Measurements from ENCODE around the gene DDRGK1. TPM values are rescaled to one million over a fixed set of nuclear protein-coding genes. Genes with fewer than 3 reads are reported as not detected.

The DDRGK1 gene
- total RNA-seq, 4 donors from 2014 or later = 76.7 to 117 (median 89.9) TPM

DNA sequence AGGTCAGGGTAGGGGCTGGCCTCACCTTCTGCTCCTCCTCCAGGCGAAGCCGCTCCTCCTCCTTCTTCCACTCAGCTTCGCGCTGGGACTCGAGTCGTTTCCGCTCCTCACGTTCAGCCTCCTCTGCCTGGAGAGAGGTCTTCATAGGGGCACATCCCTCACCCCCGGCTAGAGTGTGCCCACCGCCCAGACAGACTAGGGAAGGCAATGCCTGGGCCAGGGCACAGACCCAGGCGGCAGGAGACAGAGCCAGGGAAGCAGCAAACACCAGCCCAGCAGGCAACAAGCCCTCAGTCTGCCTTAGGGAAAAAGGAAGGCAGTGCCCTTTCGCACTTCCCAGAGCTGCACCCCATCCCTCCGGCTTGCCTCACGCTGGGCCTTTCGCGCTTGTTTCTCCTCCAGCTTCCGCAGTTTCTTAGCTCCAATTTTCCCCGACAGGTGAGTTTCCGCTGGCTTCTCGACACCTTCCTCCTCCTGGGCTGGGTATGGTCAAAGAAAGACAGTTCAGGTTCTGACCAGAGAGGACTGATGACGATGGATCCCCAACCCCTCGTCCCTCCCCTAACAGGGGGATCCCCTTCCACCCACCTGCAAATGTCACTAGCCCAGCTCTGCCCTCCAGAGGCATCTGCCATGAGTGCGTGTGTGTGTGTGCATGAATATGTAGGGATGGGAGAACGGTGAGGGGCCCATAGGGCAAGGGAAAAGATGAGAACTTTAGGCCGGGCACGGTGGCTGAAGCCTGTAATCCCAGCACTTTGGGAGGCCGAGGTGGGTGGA, 4.3 kb downstream of the DDRGK1 start:
- WGBS, 2 donors = 87 to 93% methylated on average over 27 of the region's 27 CpGs
- no peak for TF ChIP-seq CTCF (IDR thresholded peaks at IDR 0.05)
- TF ChIP-seq EP300 (IDR thresholded peaks at IDR 0.05) = no peak
- no peak for TF ChIP-seq POLR2A (IDR thresholded peaks at IDR 0.05)
- DNase-seq (ENCODE audit: low spot score in 2 of 2) = no peak
- Histone ChIP-seq H3K27ac (no peak overlapping the region), H3K9me3 (no peaks in the 10 kb centered on the region), H3K4me3 (no peak overlapping the region), H3K27me3 (no peaks in the 10 kb centered on the region), H3K36me3 (peaks cover 0 to 76% (median 11%) of the 10 kb centered on the region in 3 donors), H3K4me1 (peaks cover 0 to 14% (median 6%) of the 10 kb centered on the region in 4 donors)

GRCh38 chr20:3199206-3199605, 5.3 kb downstream of the DDRGK1 start:
- no peak for DNase-seq (ENCODE audit: low spot score in 2 of 2)
- no peak overlapping the region for H3K27ac ChIP-seq
- H3K36me3 ChIP-seq = peaks cover 4 to 86% (median 20%) of the 10 kb centered on the region in 3 donors
- H3K4me1 ChIP-seq = peaks cover 0 to 14% (median 6%) of the 10 kb centered on the region in 4 donors
- TF ChIP-seq CTCF (IDR thresholded peaks at IDR 0.05) = no peak
- TF ChIP-seq EP300 (IDR thresholded peaks at IDR 0.05) = no peak
- no peak for TF ChIP-seq POLR2A (IDR thresholded peaks at IDR 0.05)
- H3K27me3 ChIP-seq = no peaks in the 10 kb centered on the region
- no peak overlapping the region for H3K4me3 ChIP-seq
- WGBS, 2 donors = 48% methylated on average over 2 of the region's 2 CpGs
- H3K9me3 ChIP-seq = no peaks in the 10 kb centered on the region

- Histone ChIP-seq H3K36me3 (peaks cover 4 to 97% (median 36%) of the 10 kb centered on the region in 3 donors), H3K27ac (no peak overlapping the region), H3K9me3 (no peaks in the 10 kb centered on the region), H3K4me3 (no peak overlapping the region), H3K4me1 (no peaks in the 10 kb centered on the region), H3K27me3 (no peaks in the 10 kb centered on the region)
- DNase-seq (ENCODE audit: low spot score in 2 of 2) = no peak
- 84% methylated on average over 7 of the region's 7 CpGs for WGBS, 2 donors
- TF ChIP-seq POLR2A (IDR thresholded peaks at IDR 0.05) (no peak), EP300 (IDR thresholded peaks at IDR 0.05) (no peak)
Measured at GRCh38 chr20:3195590-3196237, 8.8 kb downstream of the DDRGK1 start.

- Histone ChIP-seq H3K27me3 (no peaks in the 10 kb centered on the region), H3K36me3 (peaks cover 4 to 97% (median 29%) of the 10 kb centered on the region in 3 donors), H3K9me3 (no peaks in the 10 kb centered on the region), H3K4me3 (no peak overlapping the region), H3K4me1 (no peaks in the 10 kb centered on the region), H3K27ac (no peak overlapping the region)
- TF ChIP-seq EP300 (IDR thresholded peaks at IDR 0.05) = no peak
- TF ChIP-seq POLR2A (IDR thresholded peaks at IDR 0.05) = no peak
- no peak for TF ChIP-seq CTCF (IDR thresholded peaks at IDR 0.05)
- DNase-seq (ENCODE audit: low spot score in 2 of 2) = no peak
- 91 to 97% methylated on average over 9 to 10 of the region's 10 CpGs for WGBS, 2 donors
Measured at GRCh38 chr20:3194617-3195280, 9.7 kb downstream of the DDRGK1 start.

- H3K9me3 ChIP-seq = no peaks in the 10 kb centered on the region
- peaks cover 4 to 97% (median 25%) of the 10 kb centered on the region in 3 donors for H3K36me3 ChIP-seq
- H3K4me3 ChIP-seq = no peak overlapping the region
- DNase-seq (ENCODE audit: low spot score in 2 of 2) = no peak
- no peaks in the 10 kb centered on the region for H3K27me3 ChIP-seq
- TF ChIP-seq EP300 (IDR thresholded peaks at IDR 0.05) (no peak), POLR2A (IDR thresholded peaks at IDR 0.05) (no peak), CTCF (IDR thresholded peaks at IDR 0.05) (no peak)
- H3K4me1 ChIP-seq = no peaks in the 10 kb centered on the region
- 91 to 93% methylated on average over 14 of the region's 14 CpGs for WGBS, 2 donors
- no peak overlapping the region for H3K27ac ChIP-seq
Measured at GRCh38 chr20:3193806-3194616, 10.5 kb downstream of the DDRGK1 start.

Data from tibial nerve (tissue), 4 donors.